ENCODE data around the gene CCDC134. TPM values are rescaled to one million over a fixed set of nuclear protein-coding genes. Genes with fewer than 3 reads are reported as not detected.

The CCDC134 gene
- total RNA-seq, 1 donor from 2014 or later: 18.4 TPM

DNA sequence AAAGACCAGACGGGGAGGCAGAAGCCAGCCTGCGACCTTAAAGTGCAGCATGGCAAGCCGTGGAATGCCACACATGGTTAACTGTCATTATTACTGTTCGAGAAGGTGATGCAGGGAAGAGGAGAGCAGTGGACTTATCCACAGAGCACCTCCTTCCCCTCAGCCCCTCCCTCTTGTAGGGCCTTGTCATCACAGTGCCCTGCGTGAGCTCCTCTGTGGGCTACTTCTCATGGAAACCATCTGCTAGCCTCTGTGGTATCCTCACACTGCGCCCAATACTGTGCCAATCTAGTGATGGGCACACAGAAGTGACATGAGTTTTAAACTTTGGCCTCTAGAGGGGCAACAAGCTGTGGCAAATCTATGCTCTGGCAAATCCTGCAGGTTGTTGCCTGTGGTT, 18.2 kb upstream of the CCDC134 start:
- intact Hi-C loops (cut with micrococcal nuclease): loop anchor here (5.0 kb wide), 2 partner anchors 50 to 85 kb away; partner anchors contain the start of genes MEI1 and SREBF2

DNA sequence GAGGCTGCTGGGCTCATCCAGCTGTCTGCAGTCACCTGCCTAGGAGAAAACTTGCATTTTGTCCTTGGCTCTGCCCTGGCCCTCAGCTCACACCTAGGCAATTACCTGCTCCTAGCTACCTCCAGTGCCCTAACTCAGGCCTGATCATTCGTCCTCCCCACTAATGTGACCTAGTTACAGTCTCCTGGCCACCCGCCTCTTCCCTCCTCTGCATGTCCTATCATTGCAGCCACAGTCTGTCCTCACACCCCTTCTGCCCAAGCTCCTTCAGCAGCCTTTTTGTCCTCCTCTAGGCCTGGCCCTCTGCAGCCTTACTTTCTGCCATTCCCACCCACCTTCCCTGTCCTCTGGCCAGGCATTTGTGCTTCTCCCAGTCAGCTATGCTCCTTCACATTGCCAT, 17.7 kb upstream of the CCDC134 start:
- intact Hi-C loops (cut with micrococcal nuclease): loop anchor here (5.0 kb wide), 2 partner anchors 50 to 85 kb away; partner anchors contain the start of genes MEI1 and SREBF2

DNA sequence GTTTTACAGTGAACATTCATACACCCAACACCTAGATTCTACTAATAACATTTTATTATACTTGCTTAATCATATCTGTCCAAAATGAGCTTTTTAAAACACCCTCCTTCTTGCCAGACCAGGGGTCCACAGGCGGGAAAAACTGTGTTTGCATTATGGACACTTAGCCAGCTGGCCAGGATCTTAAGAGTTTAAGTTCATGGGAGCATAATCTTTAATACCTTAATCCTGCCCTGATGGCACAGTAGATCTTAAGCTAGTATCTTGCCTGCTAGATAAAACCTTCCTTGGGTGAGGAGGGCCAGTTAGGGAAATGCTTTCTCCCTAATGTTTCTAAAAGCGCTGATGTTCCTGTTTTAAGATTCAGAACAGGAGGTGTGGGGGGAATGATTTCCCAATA, 13.1 kb upstream of the CCDC134 start:
- intact Hi-C loops (cut with micrococcal nuclease): no loop called here

DNA sequence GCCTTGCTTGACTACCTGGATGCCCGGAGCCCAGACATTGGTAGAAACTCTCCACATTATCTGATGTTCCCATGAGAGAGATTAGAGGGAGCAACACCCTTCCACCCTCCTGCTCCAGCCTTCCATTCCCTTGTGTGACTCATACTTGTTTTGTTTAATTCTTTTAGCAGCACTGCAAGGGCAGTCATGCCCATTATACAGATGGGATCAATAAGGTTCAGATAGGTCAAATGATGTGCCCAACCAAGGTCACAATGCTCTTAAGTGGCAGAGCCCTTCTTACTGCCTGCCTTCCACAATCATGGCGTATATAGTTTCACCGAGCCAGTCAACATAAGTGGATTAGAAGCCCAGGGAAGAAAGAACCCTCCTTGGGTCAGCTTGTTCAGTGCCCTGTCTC, 6.6 kb upstream of the CCDC134 start:
- intact Hi-C loops (cut with micrococcal nuclease): no loop called here

- intact Hi-C loops (cut with micrococcal nuclease): no loop called here
Measured at GRCh38 chr22:41798736-41799135, 1.7 kb upstream of the CCDC134 start.

GRCh38 chr22:41799486-41800347, 762 bp upstream of the CCDC134 start:
- intact Hi-C loops (cut with micrococcal nuclease): loop anchor here (1.0 to 5.0 kb wide), 2 partner anchors 18 to 112 kb away; partner anchors contain the start of gene SNU13

DNA sequence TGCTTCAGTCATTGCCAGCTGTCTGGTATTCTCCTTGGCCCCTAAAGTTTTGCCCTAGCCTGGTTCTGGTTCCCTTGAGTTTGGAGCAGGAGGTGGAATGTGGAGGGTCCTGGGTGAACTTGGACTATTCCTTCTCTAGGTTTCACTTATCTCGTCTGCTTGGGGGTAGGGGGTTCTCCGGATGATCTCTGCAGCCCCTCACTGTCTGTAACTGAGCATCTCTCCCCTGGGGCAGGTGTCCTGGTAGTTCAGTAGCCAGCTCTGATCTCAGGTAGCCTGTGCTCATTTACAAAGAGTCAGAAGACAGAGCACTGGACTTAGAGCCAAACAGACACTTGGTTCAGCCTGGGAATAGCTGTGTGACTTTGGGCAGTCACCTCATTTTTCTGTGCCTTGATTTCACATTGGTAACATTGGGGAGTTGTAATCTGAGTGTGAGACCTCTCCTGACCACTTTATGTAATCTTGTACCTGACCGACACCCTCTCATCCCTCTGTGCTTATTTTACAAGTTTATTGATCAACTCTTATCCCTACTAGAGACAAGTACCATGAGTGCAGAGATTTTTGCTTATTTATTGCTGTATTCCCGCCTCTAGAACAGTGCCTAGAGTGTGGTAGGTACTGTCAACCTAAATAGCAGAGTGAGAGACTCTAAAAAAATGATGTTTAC, 804 bp downstream of the CCDC134 start:
- intact Hi-C loops (cut with micrococcal nuclease): loop anchor here (5.0 kb wide), 1 partner anchor 114 kb away; the partner anchor contains the start of gene SNU13

- intact Hi-C loops (cut with micrococcal nuclease): loop anchor here (5.0 kb wide), 1 partner anchor 115 kb away; the partner anchor contains the start of gene SNU13
Measured at GRCh38 chr22:41801886-41802285, 1.4 kb downstream of the CCDC134 start.

- intact Hi-C loops (cut with micrococcal nuclease): no loop called here
Measured at GRCh38 chr22:41805639-41806038, 5.2 kb downstream of the CCDC134 start.

DNA sequence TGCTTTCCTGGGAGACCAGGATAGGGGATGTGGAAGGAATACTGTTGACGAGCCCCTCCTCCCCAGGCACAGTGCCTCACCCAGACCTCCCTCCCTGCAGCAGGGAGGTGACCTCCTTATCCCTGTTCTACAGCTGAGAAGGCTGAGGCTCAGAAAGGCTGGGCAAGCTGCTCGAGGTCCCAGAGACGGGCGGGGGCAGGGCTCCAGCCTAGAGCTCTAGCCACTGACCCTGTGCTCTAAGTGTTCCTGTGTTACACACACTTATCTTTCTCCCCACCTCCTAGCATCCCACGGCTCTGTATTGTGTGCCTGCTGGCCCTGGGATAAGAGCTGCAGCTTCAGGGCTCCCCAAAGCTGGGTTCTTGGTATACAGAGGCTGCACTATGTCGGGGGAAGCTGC, 7.9 kb downstream of the CCDC134 start:
- intact Hi-C loops (cut with micrococcal nuclease): no loop called here

DNA sequence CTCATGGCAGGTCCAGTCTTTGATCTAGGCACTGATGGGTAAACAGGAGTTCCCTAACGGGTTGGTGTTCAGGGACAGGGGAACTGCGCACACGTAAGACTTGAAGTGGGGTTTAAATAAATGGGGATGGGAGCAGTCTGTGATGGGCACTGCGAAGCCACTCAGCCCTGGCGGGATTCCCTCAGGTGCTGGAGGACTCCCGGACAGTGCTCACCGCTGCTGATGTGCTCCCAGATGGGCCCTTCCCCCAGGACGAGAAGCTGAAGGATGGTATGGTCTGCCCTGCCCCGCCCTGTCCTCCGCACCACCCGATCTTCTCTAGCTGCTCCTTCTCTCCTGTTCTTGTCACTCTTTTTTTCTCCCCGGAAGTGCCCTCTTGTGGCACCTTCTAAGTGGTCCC, 9.5 kb downstream of the CCDC134 start:
- intact Hi-C loops (cut with micrococcal nuclease): no loop called here

DNA sequence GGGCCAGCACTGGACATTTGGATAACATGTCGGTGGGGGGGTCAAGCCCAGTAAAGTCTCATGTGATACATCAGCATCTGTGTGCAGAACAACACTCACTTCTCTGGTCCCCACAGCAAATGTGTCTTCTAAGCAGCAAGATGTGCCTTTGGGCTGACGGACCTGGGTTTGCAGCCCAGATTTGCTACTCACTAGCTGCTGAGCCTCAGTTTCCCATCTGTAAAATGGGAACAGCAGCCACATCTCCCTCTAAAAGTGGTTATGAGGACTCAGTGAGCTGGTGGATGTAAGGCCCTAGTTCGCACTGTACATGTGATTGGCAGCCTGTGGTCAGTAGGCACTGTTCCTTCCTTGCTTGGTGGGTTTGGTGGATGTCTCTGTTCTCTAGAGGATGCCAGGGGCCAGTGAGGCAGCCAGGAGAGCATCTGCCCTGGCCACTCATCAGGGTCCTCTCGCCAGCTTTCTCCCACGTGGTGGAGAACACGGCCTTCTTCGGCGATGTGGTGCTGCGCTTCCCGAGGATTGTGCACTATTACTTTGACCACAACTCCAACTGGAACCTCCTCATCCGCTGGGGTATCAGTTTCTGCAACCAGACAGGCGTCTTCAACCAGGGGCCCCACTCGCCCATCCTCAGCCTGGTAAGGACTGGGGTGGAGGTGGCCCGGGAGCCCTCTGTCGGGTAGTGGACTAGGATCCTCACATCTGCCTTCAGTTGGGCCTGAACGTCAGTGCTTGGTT, 12.5 kb downstream of the CCDC134 start:
- intact Hi-C loops (cut with micrococcal nuclease): no loop called here

GRCh38 chr22:41813726-41814410, 13.4 kb downstream of the CCDC134 start:
- intact Hi-C loops (cut with micrococcal nuclease): no loop called here

DNA sequence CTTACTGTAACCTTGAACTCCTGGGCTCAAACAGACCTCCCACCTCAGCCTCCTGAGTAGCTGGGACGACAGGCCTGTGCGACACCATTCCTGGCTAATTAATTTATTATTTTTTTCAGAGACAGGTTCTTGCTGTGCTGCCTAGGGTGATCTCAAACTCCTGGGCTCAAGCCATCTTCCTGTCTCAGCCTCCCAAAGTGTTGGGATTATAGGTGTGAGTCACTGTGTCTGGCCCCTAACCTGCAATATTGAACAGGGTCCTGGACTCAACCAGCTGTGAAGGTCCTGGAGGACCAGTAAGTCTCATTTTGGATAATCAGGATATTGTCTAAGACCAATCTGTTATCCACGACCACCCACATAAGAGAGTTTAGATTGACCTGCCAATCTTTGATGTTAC, 15.2 kb downstream of the CCDC134 start:
- intact Hi-C loops (cut with micrococcal nuclease): no loop called here

DNA sequence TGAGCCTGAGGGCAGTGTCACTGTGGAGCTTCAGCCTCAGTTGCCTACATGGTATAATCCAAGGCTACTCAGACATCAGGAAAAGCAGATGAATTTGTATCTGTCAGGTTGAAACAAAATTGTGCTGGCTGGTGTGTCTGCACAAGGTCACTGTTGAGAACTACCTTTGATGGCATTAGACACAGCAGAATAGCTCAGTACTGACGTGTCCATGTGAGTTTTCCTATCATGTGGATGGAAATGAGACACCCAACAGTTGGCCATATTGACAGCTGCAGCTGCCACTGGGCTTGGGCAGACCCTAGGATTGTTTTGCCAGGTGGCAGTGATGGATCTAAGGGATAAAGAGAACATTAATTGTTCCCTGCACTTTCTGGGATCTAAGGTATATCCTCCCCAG, 15.8 kb downstream of the CCDC134 start:
- intact Hi-C loops (cut with micrococcal nuclease): no loop called here

DNA sequence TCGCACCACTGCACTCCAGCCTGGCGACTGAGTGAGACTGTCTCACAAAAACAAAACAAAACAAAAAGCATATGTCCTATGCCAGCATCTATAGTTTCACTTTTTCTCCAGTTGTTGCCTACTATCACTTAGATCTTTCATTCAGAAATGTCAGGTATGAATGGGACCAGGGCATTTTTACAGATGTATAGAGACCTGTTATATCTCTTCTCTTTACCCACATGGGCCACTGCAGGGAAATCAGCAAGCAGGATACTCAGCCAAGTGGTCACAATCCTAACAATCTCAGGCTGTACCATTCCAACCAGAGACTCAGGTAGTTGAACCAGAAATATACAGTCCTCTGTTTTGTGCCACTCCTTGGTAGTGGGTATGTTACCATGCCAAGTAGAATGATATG, 16.4 kb downstream of the CCDC134 start:
- intact Hi-C loops (cut with micrococcal nuclease): no loop called here

DNA sequence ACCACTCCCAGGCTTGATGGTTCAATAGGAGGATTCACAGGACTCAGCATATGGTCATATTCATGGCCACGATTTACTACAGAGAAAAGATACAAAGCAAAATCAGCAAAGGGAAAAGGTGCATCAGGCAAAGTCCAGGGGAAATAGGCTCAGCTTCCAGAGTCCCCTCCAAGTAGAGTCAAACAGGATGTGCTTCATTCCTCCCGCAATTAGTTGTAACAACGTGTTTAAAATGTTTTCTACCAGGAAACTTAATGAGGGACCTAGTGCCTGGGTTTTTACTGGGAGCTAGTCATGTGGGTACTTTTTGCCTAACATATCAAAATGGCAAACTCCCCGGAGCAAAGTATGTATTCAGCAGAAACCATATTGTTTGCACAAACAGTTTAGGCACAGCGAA, 17.5 kb downstream of the CCDC134 start:
- intact Hi-C loops (cut with micrococcal nuclease): no loop called here

DNA sequence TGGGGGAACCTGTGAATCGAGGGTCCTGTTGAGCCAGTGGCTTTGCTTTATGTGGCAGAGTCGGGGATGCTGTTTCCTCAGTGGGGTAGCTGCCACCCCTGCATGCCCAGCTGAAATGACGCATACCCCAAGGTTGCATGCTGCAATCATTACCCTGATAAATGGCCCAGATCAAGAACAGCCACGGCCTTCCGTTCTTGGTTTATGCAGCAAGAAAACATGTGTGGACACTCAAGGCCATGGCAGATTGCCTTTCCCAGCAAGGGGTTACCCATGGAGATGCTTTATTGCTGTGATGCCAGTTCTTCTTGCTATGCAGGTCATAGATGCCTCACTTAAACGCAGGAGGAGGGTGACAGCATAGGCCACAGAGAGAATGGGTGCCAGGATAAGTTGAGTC, 18.1 kb downstream of the CCDC134 start:
- intact Hi-C loops (cut with micrococcal nuclease): no loop called here

GRCh38 chr22:41819257-41819656, 18.8 kb downstream of the CCDC134 start:
- intact Hi-C loops (cut with micrococcal nuclease): no loop called here

DNA sequence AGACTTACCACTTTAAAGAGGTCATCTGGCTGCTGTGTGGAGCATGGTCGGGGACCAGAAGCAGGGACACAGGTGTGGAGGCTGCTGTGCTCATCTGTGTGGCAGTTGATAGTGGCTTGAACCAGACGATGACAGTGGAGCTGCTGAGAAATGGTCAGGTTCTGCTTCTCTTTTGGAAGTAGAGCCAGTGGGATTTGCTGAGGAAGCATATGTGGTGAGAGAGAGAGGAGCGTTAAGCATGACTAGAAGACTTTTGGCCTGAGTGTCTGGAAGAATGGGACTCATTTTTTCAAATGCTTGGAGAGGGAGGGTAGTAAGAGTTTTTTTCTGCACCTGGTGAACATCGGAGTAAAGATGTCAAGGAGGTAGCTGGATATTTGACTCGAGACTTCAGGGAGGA, 20.0 kb downstream of the CCDC134 start:
- intact Hi-C loops (cut with micrococcal nuclease): loop anchor here (5.0 kb wide), 1 partner anchor 37 kb away; no protein-coding TSS in a partner anchor
